HepG2 (cell line): ENCODE results near the gene PRKAG1. TPM values are rescaled to one million over a fixed set of nuclear protein-coding genes. Genes with fewer than 3 reads are reported as not detected.

ENCODE experiments used
- ATAC-seq: fragments of 200-7000 bp; cut with Tn5 transposase; 3 replicates; pipeline ENCODE4 v1.9.1; 2020; ENCODE audit warnings: mild to moderate bottlenecking, moderate library complexity
- BruUV-seq: library from RNA; stranded (reverse); fragments of 400-500 nt; replicated peaks from 2 replicates; lab custom pipeline; 2021; lab: Mats Ljungman, UMichigan
- CTCF ChIA-PET: fragments of 300-600 bp; formaldehyde crosslinking; extraction: SDS; loops from one replicate; lab custom pipeline; 2021; ENCODE audit warnings: low total read pairs, inconsistent platforms, low intra/inter-chr PET ratio; lab: Yijun Ruan, JAX
- POLR2A ChIA-PET: fragments of 350-600 bp; sonication (Branson Sonifier 250); formaldehyde crosslinking; loops from one replicate; lab custom pipeline; 2020; ENCODE audit warnings: antibody characterized with exemption, inconsistent platforms; lab: Yijun Ruan, JAX
- DNase-seq: peaks from one replicate; pipeline ENCODE4 v3.0.0-alpha.2; 2015; ENCODE audit warnings: low spot score
- FAIRE-seq: peaks from 3 replicates; lab custom pipeline; 2011; peaks lifted over from hg19 to GRCh38; lab: Jason Lieb, UNC
- H2AFZ ChIP-seq: one replicate; pipeline ENCODE4 v1.6.1; 2011; ENCODE audit warnings: low read length, inconsistent platforms
- H3K27ac ChIP-seq: fragments of 300-600 bp; 3 replicates; pipeline ENCODE4 v1.8.0; 2011; ENCODE audit warnings: mixed run types, mild to moderate bottlenecking, mixed read lengths, low read length, inconsistent platforms; ENCODE audit not compliant: insufficient read depth; ENCODE audit errors: extremely low read length
- H3K27me3 ChIP-seq, 2 experiments: fragments of 200-600 bp in 1 of 2; 2 replicates in 1 of 2; 3 replicates in 1 of 2; pipeline versions ENCODE4 v1.6.0 to v1.8.0; 2011; ENCODE audit warnings: low read length in 2 of 2, mild to moderate bottlenecking in 2 of 2, moderate library complexity in 2 of 2, inconsistent platforms in 1 of 2; ENCODE audit not compliant: insufficient read depth in 2 of 2, control insufficient read depth in 1 of 2
- H3K36me3 ChIP-seq, 2 experiments: fragments of 200-600 bp in 1 of 2; replicated peaks in 1 of 2; 2 replicates in 1 of 2; 3 replicates in 1 of 2; pipeline versions ENCODE4 v1.5.1 to v1.8.0; 2011; ENCODE audit warnings: low read length in 2 of 2, inconsistent platforms in 1 of 2; ENCODE audit not compliant: insufficient read depth in 2 of 2, control insufficient read depth in 1 of 2
- H3K4me1 ChIP-seq: 2 replicates; pipeline ENCODE4 v1.5.1; 2012; ENCODE audit warnings: low read length, inconsistent platforms; ENCODE audit not compliant: insufficient read depth
- H3K4me2 ChIP-seq: 2 replicates; pipeline ENCODE4 v1.6.0; 2011; ENCODE audit warnings: low read depth, low read length, inconsistent platforms
- H3K4me3 ChIP-seq, 3 experiments: fragments of 200-600 bp in 1 of 3; sonication (generic), shearing (Covaris generic) in 1 of 3; replicated peaks in 1 of 3; 2 replicates each; pipeline ENCODE4 v1.5.1; 2011 to 2016; ENCODE audit warnings: low read length in 3 of 3, inconsistent platforms in 2 of 3, low read depth in 2 of 3, mild to moderate bottlenecking in 2 of 3, control low read depth in 1 of 3, mixed read lengths in 1 of 3; ENCODE audit not compliant: insufficient read depth in 1 of 3
- H3K79me2 ChIP-seq: one replicate; pipeline ENCODE4 v1.6.1; 2011; ENCODE audit warnings: low read length, inconsistent platforms; ENCODE audit not compliant: insufficient read depth
- H3K9ac ChIP-seq: 2 replicates; pipeline ENCODE4 v1.6.0; 2011; ENCODE audit warnings: mild to moderate bottlenecking, low read depth, low read length, inconsistent platforms; ENCODE audit not compliant: insufficient read depth
- H3K9me3 ChIP-seq: 2 replicates; pipeline ENCODE4 v1.5.1; 2012; ENCODE audit warnings: mild to moderate bottlenecking, low read length
- H4K20me1 ChIP-seq: 2 replicates; pipeline ENCODE4 v1.6.0; 2011; ENCODE audit warnings: inconsistent platforms, mild to moderate bottlenecking, low read length, moderate library complexity; ENCODE audit not compliant: insufficient read depth
- EZH2 ChIP-seq: conservative IDR thresholded peaks from 2 replicates; pipeline ENCODE4 v1.6.1; 2012; ENCODE audit warnings: mild to moderate bottlenecking, low read depth, low read length, moderate library complexity
- MTF2 ChIP-seq: sonication (generic); formaldehyde crosslinking; IDR thresholded peaks from 2 replicates; pipeline ENCODE4 v1.5.0; 2020; ENCODE audit warnings: missing genetic modification reagents, borderline replicate concordance
- NRL ChIP-seq: sonication (generic); formaldehyde crosslinking; IDR thresholded peaks from 2 replicates; pipeline ENCODE4 v1.5.0; 2020; ENCODE audit warnings: missing genetic modification reagents, mild to moderate bottlenecking, moderate library complexity, borderline replicate concordance
- TCF12 ChIP-seq, 2 experiments: fragments of 450-650 bp in 1 of 2; sonication (generic) in 1 of 2; formaldehyde crosslinking in 1 of 2; IDR thresholded peaks; 2 replicates each; pipeline versions ENCODE4 v1.6.1 to v1.8.0; 2017 to 2022; ENCODE audit warnings: antibody characterized with exemption in 1 of 2, mild to moderate bottlenecking in 1 of 2, missing genetic modification reagents in 1 of 2, moderate library complexity in 1 of 2
- ZNF205 ChIP-seq: IDR thresholded peaks from 2 replicates; pipeline ENCODE4 v1.6.1; 2018; ENCODE audit warnings: missing biosample characterization, missing genetic modification reagents
- ZNF317 ChIP-seq: sonication (generic); formaldehyde crosslinking; IDR thresholded peaks from 2 replicates; pipeline ENCODE4 v1.5.0; 2020; ENCODE audit warnings: mild to moderate bottlenecking, missing genetic modification reagents
- ZNF331 ChIP-seq: sonication (generic); formaldehyde crosslinking; IDR thresholded peaks from 2 replicates; pipeline ENCODE4 v1.4.0; 2020; ENCODE audit warnings: missing genetic modification reagents
- WGBS: methylation state at CpG from one replicate; pipeline ENCODE4 v1.1.6; 2017; ENCODE audit warnings: low lambda C conversion rate; 5-methylcytosine and 5-hydroxymethylcytosine counted together
- in situ Hi-C: cut with HindIII; loops from 2 replicates; pipeline ENCODE4 v1.10.0; 2017; ENCODE audit warnings: low pct_unique_long_range_greater_than_20kb; ENCODE audit not compliant: extremely low pct_ligation_motif_present
- intact Hi-C: fragments of 100-400 bp; cut with micrococcal nuclease; formaldehyde crosslinking; loops from one replicate; pipeline ENCODE4 v1.10.0; 2022; ENCODE audit not compliant: unreplicated experiment
- polyA plus RNA-seq, 8 experiments: library from polyadenylated mRNA; depleted of rRNA in 3 of 8; stranded (reverse) in 7 of 8; unstranded in 1 of 8; fragments of >200 nt; fragmentation: Illumina TruSeq in 4 of 8; extraction: Trizol in 4 of 8; gene quantifications; 2 replicates each; pipeline versions ENCODE4 v1.2.1 to v1.2.3, GENCODE V29; 2011 to 2016; ENCODE audit warnings: low read depth in 4 of 8, missing spikeins in 1 of 8, mixed read lengths in 1 of 8; ENCODE audit not compliant: insufficient read depth in 1 of 8
- total RNA-seq, 5 experiments: library from RNA; depleted of rRNA; stranded (reverse); fragments of >200 nt; fragmentation: Illumina TruSeq; extraction: Trizol; gene quantifications; 2 replicates each; pipeline ENCODE4 v1.2.3, GENCODE V29; 2016; ENCODE audit warnings: low read depth in 1 of 5
- TF ChIP-seq, protein P1 (sequence below): sonication (generic); formaldehyde crosslinking; IDR thresholded peaks from 2 replicates; pipeline ENCODE4 v1.8.0; 2022; ENCODE audit warnings: mild to moderate bottlenecking, missing genetic modification reagents, borderline replicate concordance

The PRKAG1 gene
- total and polyA plus RNA-seq, 2 of the 13 experiments (the other 11 are each of a cell fraction or from before 2014, with no cell fraction given) = 26.1 to 32.8 TPM

DNA sequence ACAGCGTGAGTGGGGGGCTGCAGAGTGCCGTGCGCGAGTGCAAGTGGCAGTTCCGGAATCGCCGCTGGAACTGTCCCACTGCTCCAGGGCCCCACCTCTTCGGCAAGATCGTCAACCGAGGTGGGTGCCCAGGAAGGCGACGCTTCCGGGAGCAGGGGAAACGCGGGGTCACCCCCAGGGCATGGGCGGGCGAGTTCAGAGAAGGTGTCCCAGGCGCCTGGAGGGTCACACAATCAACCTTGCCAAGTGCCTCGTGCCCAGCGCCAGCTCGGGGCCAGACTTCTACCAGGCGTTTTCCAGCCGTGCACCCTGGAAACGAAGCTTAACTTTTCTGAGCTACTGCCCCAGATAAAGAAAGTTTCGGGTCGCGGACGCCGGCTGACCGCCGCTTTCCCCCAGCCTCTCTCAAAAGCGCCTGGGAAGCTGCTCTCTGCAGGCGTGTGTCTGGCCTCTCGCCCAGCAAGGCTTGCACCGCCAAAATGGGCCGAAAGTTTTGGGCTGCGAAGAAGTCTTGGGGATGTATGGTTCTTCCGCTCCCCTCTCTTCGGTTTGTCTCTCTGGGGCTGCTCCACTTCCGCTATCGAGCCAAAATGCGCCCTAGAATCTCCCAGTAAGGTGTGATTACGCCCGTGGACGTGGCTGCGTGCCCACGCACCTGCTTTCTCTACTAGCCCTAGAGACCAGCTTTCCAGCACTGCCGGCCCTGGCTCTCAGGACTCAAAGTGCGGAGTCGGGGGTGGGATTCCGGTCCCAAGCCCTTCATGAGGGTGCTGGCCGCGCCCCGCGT is 38.8 kb downstream of the PRKAG1 start (continued):
- TF ChIP-seq, protein P1, sequence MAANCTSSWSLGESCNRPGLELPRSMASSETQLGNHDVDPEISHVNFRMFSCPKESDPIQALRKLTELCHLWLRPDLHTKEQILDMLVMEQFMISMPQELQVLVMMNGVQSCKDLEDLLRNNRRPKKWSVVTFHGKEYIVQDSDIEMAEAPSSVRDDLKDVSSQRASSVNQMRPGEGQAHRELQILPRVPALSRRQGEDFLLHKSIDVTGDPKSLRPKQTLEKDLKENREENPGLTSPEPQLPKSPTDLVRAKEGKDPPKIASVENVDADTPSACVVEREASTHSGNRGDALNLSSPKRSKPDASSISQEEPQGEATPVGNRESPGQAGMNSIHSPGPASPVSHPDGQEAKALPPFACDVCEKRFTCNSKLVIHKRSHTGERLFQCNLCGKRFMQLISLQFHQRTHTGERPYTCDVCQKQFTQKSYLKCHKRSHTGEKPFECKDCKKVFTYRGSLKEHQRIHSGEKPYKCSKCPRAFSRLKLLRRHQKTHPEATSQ (CRISPR knock-in tag) = no peak
- TF ChIP-seq TCF12 (IDR thresholded peaks at IDR 0.05) = no peak
- TF ChIP-seq TCF12 (CRISPR knock-in tag; IDR thresholded peaks at IDR 0.05) = no peak

- ATAC-seq (peak; percentile 20; the same call in 2 of the 3 replicates), DNase-seq (no peak), FAIRE-seq (no peak)
- peaks cover 27 to 75% of the 10 kb centered on the region in 2 experiments for H3K27me3 ChIP-seq
- peak overlapping the region; percentile 70 for H3K4me2 ChIP-seq
- no peak overlapping the region for H2AFZ ChIP-seq
- in situ Hi-C loops (no loop called here), intact Hi-C loops (no loop called here)
- WGBS = 8% methylated on average over 10 of the region's 45 CpGs
- CTCF ChIA-PET = no interaction called here
- no peak overlapping the region for H3K27ac ChIP-seq
- H3K9me3 ChIP-seq = no peaks in the 10 kb centered on the region
- no peaks in the 10 kb centered on the region for H3K36me3 ChIP-seq
- no peak for TF ChIP-seq ZNF331 (CRISPR knock-in tag)
- TF ChIP-seq EZH2 = peak; percentile 93
- no peak for TF ChIP-seq ZNF317
- 0 out of 2 replicates have a peak, but pooled peaks have one; percentile 5 for TF ChIP-seq NRL (CRISPR knock-in tag)
- 0 out of 2 replicates have a peak, but pooled peaks have one; percentile 45 for TF ChIP-seq MTF2 (CRISPR knock-in tag)
- 0 out of 2 replicates have a peak, but pooled peaks have one; percentile 36 for TF ChIP-seq ZNF205 (CRISPR knock-in tag)
- H3K4me1 ChIP-seq = peaks cover 52% of the 10 kb centered on the region
- H4K20me1 ChIP-seq = no peaks in the 10 kb centered on the region; the same call in 1 of the 2 replicates
- BruUV-seq = no TSS peak
- no peak overlapping the region for H3K9ac ChIP-seq
- POLR2A ChIA-PET = no interaction called here
- no peaks in the 10 kb centered on the region for H3K79me2 ChIP-seq
- peak overlapping the region; percentile 25 to 69 (median 44); a peak in 5 of 6 replicates for H3K4me3 ChIP-seq
These were observed 39.6 kb downstream of the PRKAG1 start for GRCh38 chr12:48978741-48979601.
